Ecto neural progenitor cell (in vitro differentiated cells): ENCODE data around the gene SLC12A1.
"Not testable (repeated sequence)": the region's sequence is repeated elsewhere in the genome, so short reads cannot be mapped to it uniquely, and the experiment has no call there.

ENCODE experiments used
- DNase-seq: peaks from one replicate; pipeline ENCODE4 v3.0.0-alpha.2; 2018; ENCODE audit warnings: low spot score

SLC12A1 gene

DNA sequence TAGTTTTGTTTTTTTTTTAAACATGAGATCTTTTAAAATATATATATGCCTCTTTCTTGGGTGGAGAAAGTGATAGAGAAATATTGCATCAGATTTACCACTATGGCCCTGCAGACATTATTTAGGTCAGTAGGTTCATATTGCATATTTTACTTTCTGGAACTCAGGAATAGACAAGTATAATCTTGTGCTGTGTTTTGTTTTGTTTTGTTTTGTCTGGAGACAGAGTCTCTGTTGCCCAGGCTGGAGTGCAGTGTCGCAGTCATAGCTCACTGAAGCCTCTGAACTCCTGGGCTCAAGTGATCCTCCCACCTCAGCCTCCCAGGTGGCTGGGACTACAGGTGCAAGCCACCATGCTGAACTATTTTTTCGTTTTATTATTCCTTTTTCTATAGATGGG, 103.6 kb downstream of the SLC12A1 start:
- DNase-seq, result no peak

DNA sequence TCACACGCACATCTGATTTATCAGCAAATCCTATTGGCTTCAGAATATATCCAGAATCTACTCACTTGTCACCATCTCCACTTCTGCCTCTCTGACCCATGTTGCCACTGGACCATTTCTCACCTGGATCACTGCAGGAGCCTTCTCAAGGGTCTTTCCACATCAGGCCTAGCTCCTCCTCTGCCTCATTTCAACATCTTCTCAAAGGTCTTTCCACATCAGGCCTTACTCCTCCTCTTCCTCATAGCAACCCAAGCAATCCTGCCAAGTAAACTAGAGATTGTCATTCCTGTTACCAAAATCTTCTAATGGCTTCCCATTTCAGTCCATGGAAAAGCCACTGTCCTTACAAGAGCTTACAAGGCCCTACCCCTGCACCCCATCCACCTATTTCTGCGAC, 107.1 kb downstream of the SLC12A1 start:
- DNase-seq, result no peak

DNA sequence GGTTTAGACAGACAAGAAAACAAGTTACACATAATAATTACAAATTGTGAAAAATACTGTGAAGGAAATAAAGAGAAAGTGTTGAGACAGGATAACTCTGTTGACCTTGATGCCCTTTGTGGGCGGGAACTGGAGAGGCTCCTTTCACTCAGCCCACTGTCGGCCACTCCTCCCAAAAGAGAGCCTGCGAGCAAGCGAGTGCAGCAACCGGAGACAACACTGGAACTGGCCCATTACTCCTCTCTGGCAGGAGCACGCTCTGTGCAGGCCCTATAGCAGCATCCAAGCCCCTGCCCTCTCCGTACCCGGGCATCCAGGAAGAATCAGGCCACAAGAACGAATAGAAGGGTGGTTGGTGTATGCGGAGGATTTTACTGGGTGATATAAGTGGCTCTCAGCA, 108.9 kb downstream of the SLC12A1 start:
- peak; percentile 54 for DNase-seq

DNA sequence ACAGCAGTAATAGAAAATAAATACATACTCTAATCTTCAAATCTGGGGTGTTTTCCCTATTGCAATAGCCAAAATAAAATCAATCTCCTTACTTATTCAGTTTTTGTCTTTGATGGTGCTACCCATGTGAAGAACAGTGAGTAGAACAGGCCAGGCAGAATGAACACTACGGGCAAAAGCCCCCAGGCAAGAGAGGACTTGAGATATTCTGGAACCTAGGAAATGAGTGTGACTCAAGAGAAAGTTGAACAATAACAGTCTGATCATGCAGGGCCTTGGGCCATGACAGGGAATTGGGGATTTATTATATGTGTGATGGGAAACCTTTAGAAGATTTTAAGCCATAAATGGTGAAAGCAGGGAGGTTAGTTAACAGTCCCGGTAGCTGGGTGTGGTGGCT, 111.1 kb downstream of the SLC12A1 start:
- DNase-seq, result no peak

DNA sequence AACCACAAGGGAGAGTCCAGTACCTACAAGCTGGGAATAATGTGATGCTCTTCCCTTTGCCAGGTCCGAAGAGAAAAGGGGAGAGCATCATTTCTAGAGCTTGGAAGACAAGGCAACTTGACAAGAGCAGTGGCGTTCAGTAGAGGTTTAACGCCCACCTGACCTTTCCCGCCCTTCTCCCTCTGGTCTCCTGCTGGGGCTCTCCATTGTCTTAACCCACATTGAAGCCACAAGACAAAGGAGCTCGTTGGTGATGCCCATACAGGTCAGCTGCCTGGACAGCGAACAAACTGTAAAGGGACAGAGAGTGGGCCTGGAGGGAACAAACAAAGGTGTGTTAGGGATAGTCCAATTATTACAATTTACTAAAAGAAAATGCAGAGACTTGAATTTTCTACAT, 112.0 kb downstream of the SLC12A1 start:
- no peak for DNase-seq

DNA sequence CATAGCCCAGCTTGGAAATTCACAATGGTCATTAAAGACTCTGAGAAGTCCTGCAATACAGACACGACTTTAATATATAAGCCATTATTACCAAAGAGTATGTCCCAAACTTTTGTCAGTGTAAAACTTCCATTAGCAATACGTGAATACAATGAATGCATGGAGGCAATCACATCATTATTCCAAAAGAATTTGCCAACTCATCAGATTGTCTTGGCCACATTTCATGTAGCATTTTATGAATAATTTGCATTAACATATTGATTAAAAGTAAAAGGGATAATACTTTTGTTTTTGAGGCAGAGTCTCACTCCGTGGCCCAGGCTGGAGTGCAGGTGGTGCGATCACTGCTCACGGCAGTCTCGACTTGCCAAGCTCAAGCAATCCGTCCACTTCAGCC, 117.2 kb downstream of the SLC12A1 start:
- no peak for DNase-seq

DNA sequence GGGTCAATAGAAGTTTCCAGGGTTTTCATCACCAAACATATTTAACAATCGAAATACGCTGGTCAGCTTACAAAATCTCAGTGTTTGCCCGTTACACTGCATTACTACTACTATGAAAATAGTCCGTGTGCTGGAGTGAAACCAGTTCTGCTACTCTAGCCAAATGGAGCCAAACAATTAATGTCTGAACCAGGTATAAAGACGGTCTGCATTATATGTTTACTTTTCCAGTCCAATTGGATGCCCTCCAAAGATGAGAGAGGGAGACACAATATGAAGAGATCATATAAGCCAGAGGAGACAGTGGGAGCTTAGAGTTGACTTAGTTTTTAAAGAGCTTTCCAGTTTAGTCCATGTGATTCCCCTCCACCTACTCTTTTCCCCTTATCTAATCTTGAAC, 118.8 kb downstream of the SLC12A1 start:
- no peak for DNase-seq

DNA sequence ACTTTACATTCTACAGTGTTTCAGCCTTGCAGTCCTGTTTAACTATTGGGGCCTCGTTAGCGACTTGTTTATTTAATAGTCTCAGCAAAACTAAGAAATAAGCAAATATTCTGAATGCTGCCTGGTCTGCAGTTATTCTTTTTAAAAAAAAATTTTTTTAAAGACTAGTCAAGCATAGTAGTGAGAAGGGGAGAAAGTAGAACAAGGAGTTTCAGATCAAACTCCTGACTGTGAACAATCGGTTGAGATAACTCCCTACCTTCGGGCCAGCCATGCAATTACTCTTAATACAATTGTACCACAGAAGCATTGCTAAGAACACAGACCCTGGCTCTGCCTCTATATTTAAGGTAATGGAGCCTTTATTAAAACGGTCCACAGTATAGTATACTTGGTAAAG, 119.3 kb downstream of the SLC12A1 start:
- no peak for DNase-seq

DNA sequence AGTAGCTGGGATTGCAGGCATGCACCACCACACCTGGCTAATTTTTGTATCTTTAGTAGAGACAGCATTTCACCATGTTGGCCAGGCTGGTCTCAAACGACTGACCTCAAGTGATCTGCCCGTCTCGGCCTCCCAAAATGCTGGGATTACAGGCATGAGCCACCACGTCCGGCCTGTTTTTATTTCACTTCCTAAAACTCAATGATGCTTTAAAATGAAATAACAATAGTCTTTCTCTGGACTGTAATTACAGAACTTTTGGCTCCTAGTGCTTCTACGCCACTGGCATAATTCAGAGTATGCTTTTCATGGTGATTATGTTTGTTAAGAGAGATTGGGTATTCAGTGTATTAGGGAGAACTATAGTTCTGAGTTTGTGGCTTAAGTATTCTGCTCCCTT, 120.1 kb downstream of the SLC12A1 start:
- DNase-seq, result not testable (repeated sequence)

DNA sequence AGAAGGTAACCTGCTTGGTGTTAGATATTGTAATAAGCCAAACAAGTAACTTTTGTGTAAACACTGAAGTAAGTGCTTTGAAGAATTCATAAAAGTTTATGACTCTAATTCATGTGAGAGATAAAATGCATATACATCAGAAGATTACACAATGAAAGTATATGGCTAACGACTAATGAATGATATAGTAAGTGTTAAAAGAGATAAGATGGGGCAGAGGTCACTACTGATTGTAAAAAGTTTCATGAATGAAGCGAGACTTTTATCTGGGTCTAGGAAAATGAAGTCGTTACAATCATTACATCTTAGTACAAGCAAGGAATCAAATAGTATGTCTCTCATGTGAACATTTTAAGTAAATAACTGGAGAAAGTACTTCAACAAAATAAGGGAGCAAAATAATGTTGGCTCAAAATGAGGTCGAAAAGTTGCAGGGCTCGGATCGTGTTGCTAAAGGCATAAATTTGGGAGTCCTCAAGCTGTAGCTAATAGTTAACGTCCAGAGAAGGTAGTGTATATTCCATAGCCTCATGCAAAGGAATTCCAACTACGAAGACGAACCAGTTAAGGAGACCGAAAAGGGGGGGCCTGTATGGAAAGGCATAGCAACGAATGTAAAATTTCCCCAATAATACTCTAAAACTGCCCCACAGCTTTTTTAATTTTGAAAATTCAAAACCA, 124.1 kb downstream of the SLC12A1 start:
- no peak for DNase-seq

DNA sequence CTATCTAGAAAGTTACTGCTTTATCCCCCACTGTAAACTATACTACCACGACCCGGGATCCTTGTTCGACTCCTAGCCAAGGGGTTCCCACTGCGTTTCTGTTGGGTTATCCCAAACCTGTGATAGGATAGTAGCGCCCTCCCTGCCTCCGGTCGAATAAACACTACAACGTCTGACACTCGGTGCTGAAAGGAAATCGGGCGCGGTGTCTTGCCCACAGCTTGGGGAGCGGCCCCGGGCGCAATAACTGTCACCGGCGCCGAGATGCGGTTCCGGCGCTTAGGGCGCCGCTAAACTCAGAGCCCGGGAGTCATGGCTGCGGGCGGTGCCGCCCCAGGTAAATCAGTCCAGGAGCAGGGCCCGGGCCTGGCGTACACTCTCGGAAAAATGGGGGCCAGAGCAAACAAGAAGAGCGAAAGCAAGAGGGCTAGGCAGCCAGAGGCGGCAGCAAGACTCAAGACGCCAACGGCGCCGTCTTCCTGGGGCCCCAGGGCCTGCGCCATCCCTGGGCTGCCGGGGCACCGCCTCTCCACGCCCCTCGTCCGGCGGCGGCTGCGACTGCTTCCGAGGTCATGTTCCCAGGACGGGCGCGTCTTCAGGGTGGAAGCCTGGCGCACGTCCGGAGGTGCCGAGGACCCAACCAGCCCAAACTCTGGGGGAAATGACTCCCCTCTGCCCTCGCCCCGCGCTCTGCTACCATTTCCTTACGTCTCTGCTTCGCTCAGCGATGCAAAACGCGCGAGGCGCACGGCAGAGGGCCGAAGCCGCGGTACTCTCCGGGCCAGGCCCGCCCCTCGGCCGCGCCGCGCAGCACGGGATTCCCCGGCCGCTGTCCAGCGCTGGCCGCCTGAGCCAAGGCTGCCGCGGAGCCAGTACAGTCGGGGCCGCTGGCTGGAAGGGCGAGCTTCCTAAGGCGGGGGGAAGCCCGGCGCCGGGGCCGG, 125.0 kb downstream of the SLC12A1 start, which contains the start of gene DUT:
Gene DUT, plus strand, starts transcription at position 575 of the 941 bp plus-strand sequence. Its CDS starts 87 bp downstream, at position 662.
- DNase-seq, result no peak

DNA sequence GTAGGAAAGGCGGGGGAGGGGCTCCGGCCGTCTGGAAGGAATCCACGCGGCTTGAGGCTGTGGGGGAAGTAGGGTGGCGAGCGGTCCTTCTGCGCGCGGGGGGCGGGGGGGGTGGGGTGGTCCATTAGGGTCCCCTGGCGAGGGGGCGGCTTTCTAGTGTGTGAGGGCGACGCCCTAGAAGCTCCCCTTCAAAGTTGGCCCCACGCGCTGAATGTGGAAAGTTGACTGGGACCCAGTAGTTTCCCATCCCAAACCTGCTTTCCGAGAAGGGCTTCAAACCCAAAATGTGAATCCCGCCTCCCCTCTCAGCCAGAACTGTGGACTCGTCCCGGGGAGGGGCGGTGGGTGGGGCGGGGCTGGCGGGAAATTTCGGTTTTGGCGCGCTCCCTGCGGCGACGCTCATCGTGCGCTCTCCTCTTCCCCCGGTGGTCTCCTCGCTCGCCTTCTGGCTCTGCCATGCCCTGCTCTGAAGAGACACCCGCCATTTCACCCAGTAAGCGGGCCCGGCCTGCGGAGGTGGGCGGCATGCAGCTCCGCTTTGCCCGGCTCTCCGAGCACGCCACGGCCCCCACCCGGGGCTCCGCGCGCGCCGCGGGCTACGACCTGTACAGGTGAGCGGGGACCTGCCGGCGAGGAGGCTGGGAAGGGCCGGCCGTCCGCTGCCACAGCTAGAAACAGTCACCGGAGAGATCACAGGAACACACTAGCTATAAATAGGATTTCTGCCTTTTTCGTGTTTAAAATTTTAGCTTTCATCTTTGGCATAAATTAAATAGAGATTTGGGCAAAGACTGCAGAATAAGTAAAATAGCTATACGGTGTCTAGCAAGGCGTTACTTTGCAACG, 125.9 kb downstream of the SLC12A1 start:
- DNase-seq, result peak; percentile 85

DNA sequence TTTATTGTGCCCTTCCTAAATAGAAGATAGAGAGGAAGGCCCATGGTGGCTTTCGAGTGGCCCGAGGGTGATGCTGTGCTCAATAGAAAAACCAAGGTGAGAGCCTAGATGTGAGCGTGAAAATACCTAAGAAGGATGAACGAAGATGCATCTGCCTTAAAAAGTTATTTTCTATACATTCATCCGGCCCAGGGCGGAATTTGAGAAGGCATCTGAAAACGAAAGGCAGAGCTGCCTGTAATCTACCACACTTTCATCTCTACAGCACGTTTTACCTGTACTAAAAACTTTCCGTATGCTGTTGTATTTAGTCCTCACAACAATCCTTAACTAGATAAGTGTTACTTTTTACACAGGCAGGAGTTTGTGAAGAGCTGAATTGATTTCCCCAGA, 126.5 kb downstream of the SLC12A1 start:
- no peak for DNase-seq

DNA sequence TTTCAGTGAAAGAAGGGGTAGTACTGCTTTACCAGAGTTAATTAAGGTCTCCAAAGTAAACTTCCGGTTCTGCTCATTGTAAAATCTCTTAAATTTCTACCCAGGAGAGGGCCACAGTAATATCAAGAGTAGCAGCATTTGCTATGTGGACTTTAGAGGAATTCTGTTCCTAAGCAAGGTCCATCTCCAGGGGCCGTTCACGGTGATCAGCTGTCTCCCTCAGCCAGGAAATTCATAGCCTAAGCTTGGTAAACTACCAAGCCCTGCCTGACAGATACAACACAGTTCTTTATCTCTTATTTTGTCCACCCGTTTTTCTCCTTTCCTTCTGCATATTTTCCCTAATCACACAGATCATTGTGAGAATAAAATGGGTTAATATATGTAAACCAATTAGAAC, 127.4 kb downstream of the SLC12A1 start:
- no peak for DNase-seq

DNA sequence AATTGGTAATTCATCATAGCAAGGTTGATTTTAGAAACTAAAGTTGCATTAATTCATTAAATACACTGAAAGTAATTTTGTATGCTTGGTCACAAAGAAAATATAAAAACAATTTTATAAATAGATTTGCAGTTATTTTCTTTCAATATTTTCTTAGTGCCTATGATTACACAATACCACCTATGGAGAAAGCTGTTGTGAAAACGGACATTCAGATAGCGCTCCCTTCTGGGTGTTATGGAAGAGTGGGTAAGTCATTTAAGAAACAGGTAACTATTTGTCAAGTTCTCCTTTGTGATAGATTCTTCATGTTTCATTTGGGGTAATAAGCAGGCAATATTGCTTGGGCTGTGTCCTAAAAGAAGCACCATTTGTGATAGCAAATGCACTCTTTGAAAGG, 128.2 kb downstream of the SLC12A1 start:
- DNase-seq, result no peak

DNA sequence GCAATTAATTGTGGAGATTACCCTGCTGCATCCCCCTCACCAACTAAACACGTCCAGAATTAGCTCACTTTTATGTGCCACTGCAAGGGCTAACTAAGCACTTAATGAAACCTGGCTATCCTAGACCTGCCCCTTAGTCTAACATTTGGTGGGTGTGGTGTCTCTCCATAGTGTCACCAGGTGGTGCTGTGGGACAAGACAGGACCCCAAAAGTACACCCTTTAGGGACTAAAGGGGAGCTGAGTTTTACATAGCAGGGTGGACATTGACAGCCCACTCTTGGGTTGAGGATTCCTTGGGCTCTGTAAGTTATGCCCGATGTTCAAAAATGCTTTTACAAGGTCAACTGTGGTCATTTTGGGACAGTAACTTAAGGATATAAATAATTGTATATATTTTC, 130.8 kb downstream of the SLC12A1 start:
- no peak for DNase-seq

DNA sequence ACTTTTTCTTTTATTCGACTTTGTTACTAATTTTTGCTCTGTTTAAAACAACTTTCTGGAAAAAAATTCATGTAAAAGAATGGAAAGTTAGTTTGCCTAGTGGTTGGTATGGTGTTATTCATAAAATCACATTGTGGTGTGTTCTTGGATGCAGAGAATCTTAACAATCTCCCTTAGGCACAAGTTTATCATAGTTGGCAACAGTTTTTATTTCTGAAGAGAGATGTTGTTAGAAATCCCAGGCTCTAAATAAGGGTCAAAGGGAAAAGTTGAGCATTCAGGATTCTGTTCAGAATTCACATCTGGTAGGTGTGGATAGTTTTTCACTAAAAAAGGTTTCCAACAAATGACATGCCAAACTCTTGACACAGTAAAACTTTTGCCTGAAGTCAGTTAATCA, 131.5 kb downstream of the SLC12A1 start:
- no peak for DNase-seq

DNA sequence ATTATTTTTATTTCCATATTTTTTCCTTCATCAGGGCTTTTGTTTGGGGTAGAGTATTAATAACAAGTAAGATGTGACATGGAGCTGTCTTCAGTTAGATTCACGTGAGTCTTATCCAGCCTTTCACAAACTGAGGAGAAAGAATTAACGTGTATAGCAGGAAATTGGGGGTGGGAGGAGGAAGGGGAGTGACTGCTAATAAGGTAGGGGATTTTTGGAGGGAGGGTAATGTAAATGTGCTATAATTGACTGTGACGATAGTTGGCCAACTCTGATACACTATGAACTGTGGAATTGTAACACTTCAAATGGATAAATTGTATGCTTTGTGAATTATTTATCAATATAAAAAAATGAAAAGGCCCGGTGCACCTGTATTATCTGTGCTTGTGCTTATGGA, 134.0 kb downstream of the SLC12A1 start:
- DNase-seq, result no peak

DNA sequence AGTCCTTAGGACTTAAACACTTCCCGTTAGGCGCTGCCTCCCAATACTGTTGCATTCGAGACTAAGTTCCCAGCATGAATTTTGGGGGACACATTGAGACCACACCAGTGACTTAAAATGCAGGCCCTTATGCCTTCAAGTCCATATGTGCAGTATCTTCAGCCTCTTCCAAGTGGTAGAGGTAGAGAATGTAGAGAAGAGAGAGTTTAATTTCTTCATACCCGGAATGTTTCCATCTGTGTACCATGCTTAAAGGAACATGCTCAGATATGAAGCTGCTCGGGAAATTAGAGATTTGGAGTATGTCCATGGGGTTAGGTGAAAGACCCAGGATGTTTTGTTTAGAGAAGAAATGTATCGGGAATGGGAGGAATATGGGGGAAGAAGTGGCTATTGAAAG, 137.8 kb downstream of the SLC12A1 start:
- DNase-seq, result no peak

DNA sequence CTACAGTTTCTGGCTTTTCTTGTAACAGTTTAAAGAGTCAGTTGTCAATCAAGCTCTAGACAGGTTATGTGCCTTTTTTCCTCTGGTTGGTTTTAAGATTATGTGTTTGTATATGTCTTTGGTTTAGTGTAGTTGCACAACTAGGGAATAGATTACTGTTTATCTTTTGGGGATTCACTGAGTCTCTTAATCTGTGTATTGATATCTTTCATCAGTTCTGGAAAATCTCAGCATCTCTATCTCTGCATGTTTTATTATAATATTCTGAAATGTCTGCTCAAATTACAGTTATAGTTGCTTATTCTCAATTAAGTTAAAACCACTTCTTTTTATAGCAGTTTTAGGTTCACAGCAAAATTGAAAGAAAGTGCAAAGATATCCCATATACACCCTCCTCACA, 139.4 kb downstream of the SLC12A1 start:
- DNase-seq, result no peak

DNA sequence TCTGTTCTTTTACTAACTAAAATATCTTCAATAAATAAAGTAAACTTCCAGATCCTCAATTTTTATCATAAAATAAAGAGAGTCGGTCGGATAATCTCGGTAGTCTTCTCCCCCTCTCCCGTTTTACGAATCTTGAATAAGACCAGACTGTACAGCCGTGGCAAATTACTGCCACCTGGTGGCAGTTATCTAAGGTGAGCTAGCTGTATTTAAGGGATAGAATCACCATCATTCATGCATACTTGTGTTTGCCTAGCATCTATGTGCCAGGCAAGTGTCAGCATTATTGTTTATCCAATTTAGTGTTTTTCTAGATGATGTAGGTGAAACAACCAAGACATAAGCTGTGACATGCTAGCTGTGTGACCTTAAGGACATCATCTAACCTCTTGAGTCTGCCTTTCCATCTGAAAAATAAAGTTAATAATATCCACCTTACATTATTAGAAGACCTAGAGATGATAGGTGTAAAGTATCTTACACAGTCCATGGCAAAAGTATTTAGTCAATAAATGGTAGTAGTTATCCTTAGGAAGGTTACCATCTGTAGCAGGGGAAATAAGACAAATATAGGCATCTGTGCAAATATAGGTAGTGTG, 146.5 kb downstream of the SLC12A1 start:
- DNase-seq, result peak; percentile 54
